Panc1 (cell line): Measurements from ENCODE around the gene ABCC11. TPM values are rescaled to one million over a fixed set of nuclear protein-coding genes. Genes with fewer than 3 reads are reported as not detected.

Experiments used
- ATAC-seq: fragments of 200-7000 bp; cut with Tn5 transposase; 2 replicates; pipeline ENCODE4 v1.9.1; 2020; ENCODE audit warnings: mild to moderate bottlenecking, moderate library complexity
- BruUV-seq: library from RNA; stranded (reverse); fragments of 400-500 nt; replicated peaks from 2 replicates; lab custom pipeline; 2021; lab: Mats Ljungman, UMichigan
- CTCF ChIA-PET: fragments of 300-600 bp; sonication (Branson Sonifier 250); formaldehyde crosslinking; loops from one replicate; lab custom pipeline; 2022; ENCODE audit warnings: antibody characterized with exemption; lab: Charles Lee
- POLR2A ChIA-PET: fragments of 300-600 bp; sonication (Branson Sonifier 250); formaldehyde crosslinking; loops from one replicate; lab custom pipeline; 2022; ENCODE audit warnings: antibody characterized with exemption; lab: Charles Lee
- DNase-seq: peaks from one replicate; pipeline ENCODE4 v3.0.0-alpha.2; 2010; ENCODE audit warnings: low read depth, low spot score
- H3K27ac ChIP-seq: 2 replicates; pipeline ENCODE4 v1.5.1; 2011; ENCODE audit warnings: mild to moderate bottlenecking, low read length, inconsistent platforms
- H3K27me3 ChIP-seq: fragments of 200-500 bp; sonication (Bioruptor generic); 2 replicates; pipeline ENCODE4 v1.6.0; 2014; ENCODE audit warnings: low read length, inconsistent platforms; ENCODE audit not compliant: control insufficient read depth, insufficient read depth
- H3K36me3 ChIP-seq: fragments of 200-500 bp; sonication (Bioruptor generic); 2 replicates; pipeline ENCODE4 v1.5.1; 2014; ENCODE audit warnings: inconsistent platforms, mild to moderate bottlenecking, low read length, moderate library complexity; ENCODE audit not compliant: control insufficient read depth, insufficient read depth
- H3K4me1 ChIP-seq: 2 replicates; pipeline ENCODE4 v1.5.1; 2011; ENCODE audit warnings: inconsistent platforms, mild to moderate bottlenecking, low read length, moderate library complexity; ENCODE audit not compliant: control insufficient read depth, insufficient read depth
- H3K4me3 ChIP-seq, 2 experiments: 2 replicates each; pipeline ENCODE4 v1.5.1; 2011 to 2012; ENCODE audit warnings: low read depth in 2 of 2, low read length in 2 of 2, mild to moderate bottlenecking in 2 of 2, inconsistent platforms in 1 of 2, moderate library complexity in 1 of 2
- H3K9me3 ChIP-seq: fragments of 200-500 bp; sonication (Bioruptor generic); 2 replicates; pipeline ENCODE4 v1.5.1; 2014; ENCODE audit warnings: low read depth, mild to moderate bottlenecking, inconsistent platforms, low read length, moderate library complexity; ENCODE audit not compliant: control insufficient read depth, insufficient read depth
- POLR2AphosphoS5 ChIP-seq: IDR thresholded peaks from 2 replicates; pipeline ENCODE4 v1.6.1; 2012; ENCODE audit warnings: mild to moderate bottlenecking, low read depth, low read length, moderate library complexity
- SIN3A ChIP-seq: IDR thresholded peaks from 2 replicates; pipeline ENCODE4 v1.6.1; 2012; ENCODE audit warnings: low read depth, mild to moderate bottlenecking, low read length, moderate library complexity, borderline replicate concordance; ENCODE audit not compliant: insufficient read depth
- TCF7L2 ChIP-seq: IDR thresholded peaks from 2 replicates; pipeline ENCODE4 v1.6.1; 2011; ENCODE audit warnings: mild to moderate bottlenecking, low read depth, low read length, inconsistent platforms
- in situ Hi-C: cut with HindIII; loops from 2 replicates; pipeline ENCODE4 v1.10.0; 2016; ENCODE audit warnings: low sequenced_read_pairs, low pct_unique_long_range_greater_than_20kb
- intact Hi-C: fragments of 100-400 bp; cut with micrococcal nuclease; formaldehyde crosslinking; loops from one replicate; pipeline ENCODE4 v1.10.0; 2022; ENCODE audit not compliant: unreplicated experiment
- total RNA-seq: library from RNA; stranded (reverse); gene quantifications from one replicate; pipeline ENCODE4 v1.2.1, GENCODE V29; 2021; ENCODE audit not compliant: unreplicated experiment
- TF ChIP-seq, protein P1 (sequence below), 2 experiments: IDR thresholded peaks; 2 replicates each; pipeline ENCODE4 v1.6.1; 2011 to 2012; ENCODE audit warnings: low read depth in 2 of 2, control low read depth in 1 of 2, low read length in 1 of 2, mild to moderate bottlenecking in 1 of 2, moderate library complexity in 1 of 2; ENCODE audit not compliant: insufficient read depth in 1 of 2
- TF ChIP-seq, protein P2 (sequence below): fragments of 450-650 bp; IDR thresholded peaks from 2 replicates; pipeline ENCODE4 v1.5.1; 2017; ENCODE audit warnings: mild to moderate bottlenecking

ABCC11 gene
- total RNA-seq, 1 experiment from 2014 or later, result not detected

DNA sequence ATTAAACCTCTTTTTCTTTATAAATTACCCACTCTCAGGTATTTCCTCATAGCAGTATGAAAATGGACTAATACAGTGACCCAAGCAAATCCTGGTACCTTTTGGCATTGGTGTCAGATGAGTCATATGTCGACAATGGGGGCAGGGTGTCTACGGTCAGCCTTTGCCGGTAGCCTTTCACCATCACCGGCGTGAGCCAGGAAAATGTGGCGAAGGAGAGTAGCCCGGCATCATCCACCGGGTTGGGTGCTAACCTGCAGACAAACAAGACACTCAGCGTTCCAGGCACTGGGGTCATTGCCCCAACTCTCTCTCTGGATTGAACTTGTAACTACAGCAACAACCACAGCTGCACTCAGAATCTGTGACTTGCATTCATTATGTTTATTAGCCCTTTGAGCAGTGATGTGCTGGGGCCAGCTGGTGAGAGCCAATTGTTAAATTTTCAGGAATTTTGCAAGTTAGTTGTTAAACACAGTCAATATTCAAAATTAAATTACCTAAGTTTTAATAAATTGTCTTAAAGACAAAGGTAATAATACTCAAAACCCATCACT is 103.4 kb downstream of the ABCC11 start:
- ATAC-seq (no peak), DNase-seq (no peak)
- Histone ChIP-seq H3K36me3 (no peaks in the 10 kb centered on the region), H3K4me3 (no peak overlapping the region), H3K9me3 (no peaks in the 10 kb centered on the region; the same call in 1 of the 2 replicates), H3K27me3 (no peaks in the 10 kb centered on the region), H3K4me1 (no peaks in the 10 kb centered on the region), H3K27ac (no peak overlapping the region)
- no TSS peak for BruUV-seq
- TF ChIP-seq, protein P1, sequence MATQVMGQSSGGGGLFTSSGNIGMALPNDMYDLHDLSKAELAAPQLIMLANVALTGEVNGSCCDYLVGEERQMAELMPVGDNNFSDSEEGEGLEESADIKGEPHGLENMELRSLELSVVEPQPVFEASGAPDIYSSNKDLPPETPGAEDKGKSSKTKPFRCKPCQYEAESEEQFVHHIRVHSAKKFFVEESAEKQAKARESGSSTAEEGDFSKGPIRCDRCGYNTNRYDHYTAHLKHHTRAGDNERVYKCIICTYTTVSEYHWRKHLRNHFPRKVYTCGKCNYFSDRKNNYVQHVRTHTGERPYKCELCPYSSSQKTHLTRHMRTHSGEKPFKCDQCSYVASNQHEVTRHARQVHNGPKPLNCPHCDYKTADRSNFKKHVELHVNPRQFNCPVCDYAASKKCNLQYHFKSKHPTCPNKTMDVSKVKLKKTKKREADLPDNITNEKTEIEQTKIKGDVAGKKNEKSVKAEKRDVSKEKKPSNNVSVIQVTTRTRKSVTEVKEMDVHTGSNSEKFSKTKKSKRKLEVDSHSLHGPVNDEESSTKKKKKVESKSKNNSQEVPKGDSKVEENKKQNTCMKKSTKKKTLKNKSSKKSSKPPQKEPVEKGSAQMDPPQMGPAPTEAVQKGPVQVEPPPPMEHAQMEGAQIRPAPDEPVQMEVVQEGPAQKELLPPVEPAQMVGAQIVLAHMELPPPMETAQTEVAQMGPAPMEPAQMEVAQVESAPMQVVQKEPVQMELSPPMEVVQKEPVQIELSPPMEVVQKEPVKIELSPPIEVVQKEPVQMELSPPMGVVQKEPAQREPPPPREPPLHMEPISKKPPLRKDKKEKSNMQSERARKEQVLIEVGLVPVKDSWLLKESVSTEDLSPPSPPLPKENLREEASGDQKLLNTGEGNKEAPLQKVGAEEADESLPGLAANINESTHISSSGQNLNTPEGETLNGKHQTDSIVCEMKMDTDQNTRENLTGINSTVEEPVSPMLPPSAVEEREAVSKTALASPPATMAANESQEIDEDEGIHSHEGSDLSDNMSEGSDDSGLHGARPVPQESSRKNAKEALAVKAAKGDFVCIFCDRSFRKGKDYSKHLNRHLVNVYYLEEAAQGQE (IDR thresholded peaks at IDR 0.05; ENCODE audit: insufficient read depth in 1 of 2, low read depth in 2 of 2, low read length in 1 of 2), result no peak
- TF ChIP-seq POLR2AphosphoS5 (no peak), TCF7L2 (no peak), SIN3A (no peak)
- TF ChIP-seq, protein P2, sequence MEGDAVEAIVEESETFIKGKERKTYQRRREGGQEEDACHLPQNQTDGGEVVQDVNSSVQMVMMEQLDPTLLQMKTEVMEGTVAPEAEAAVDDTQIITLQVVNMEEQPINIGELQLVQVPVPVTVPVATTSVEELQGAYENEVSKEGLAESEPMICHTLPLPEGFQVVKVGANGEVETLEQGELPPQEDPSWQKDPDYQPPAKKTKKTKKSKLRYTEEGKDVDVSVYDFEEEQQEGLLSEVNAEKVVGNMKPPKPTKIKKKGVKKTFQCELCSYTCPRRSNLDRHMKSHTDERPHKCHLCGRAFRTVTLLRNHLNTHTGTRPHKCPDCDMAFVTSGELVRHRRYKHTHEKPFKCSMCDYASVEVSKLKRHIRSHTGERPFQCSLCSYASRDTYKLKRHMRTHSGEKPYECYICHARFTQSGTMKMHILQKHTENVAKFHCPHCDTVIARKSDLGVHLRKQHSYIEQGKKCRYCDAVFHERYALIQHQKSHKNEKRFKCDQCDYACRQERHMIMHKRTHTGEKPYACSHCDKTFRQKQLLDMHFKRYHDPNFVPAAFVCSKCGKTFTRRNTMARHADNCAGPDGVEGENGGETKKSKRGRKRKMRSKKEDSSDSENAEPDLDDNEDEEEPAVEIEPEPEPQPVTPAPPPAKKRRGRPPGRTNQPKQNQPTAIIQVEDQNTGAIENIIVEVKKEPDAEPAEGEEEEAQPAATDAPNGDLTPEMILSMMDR, result no peak
- intact Hi-C loops, result no loop called here
- ChIA-PET CTCF (no interaction called here), POLR2A (no interaction called here)
- in situ Hi-C loops, result no loop called here

DNA sequence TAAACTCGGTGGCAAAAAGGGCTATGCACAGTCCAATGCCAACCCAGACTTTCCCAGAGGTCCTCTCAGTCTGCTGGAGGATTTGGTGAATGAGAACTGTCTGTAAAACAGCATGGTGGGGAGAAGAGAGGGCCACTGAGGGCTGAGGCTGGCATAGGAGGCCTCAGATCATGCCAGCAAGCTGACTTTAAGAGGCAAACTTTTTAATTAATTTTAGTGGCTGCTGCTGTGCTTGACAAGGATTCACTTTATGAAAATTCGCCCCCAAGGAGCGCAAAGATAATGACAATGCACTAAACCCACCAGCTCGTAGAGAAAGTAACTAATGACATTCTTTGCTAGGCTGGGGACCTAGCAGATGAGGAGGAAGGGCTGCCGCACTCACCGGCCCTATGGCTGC is 106.5 kb downstream of the ABCC11 start:
- no peak for DNase-seq
- intact Hi-C loops (no loop called here), in situ Hi-C loops (no loop called here)
- no peak for ATAC-seq
- no peaks in the 10 kb centered on the region for H3K4me1 ChIP-seq
- no TSS peak for BruUV-seq
- ChIA-PET POLR2A (no interaction called here), CTCF (no interaction called here)
- H3K27ac ChIP-seq, result no peak overlapping the region
- no peaks in the 10 kb centered on the region for H3K27me3 ChIP-seq
- no peak for TF ChIP-seq TCF7L2
- TF ChIP-seq, protein P1 (IDR thresholded peaks at IDR 0.05; ENCODE audit: insufficient read depth in 1 of 2, low read depth in 2 of 2, low read length in 1 of 2), result no peak
- no peak for TF ChIP-seq POLR2AphosphoS5
- TF ChIP-seq, protein P2, result no peak
- no peak for TF ChIP-seq SIN3A
- H3K9me3 ChIP-seq, result no peaks in the 10 kb centered on the region; the same call in 1 of the 2 replicates
- no peaks in the 10 kb centered on the region for H3K36me3 ChIP-seq
- H3K4me3 ChIP-seq, result no peak overlapping the region
